Duodenal mucosa (tissue), 2 donors: ENCODE measurements around the gene ATAD3C.
A peak's percentile ranks its signal among the peaks of the same experiment; 100 is the strongest.
"Not testable (repeated sequence)": the region's sequence is repeated elsewhere in the genome, so short reads cannot be mapped to it uniquely, and the experiment has no call there.

Experiments used
- H3K27ac ChIP-seq: one replicate; pipeline ENCODE4 v1.7.0; 2013; ENCODE audit warnings: low read depth, low read length
- H3K27me3 ChIP-seq, 2 donors: one replicate each; pipeline ENCODE4 v1.7.0; 2013; ENCODE audit warnings: low read length in 2 of 2, control low read depth in 1 of 2; ENCODE audit not compliant: insufficient read depth in 2 of 2, control insufficient read depth in 1 of 2
- H3K36me3 ChIP-seq, 2 donors: one replicate each; pipeline ENCODE4 v1.7.0; 2013; ENCODE audit warnings: low read length in 2 of 2, control low read depth in 1 of 2; ENCODE audit not compliant: insufficient read depth in 2 of 2, control insufficient read depth in 1 of 2
- H3K4me1 ChIP-seq, 2 donors: one replicate each; pipeline ENCODE4 v1.7.0; 2013; ENCODE audit warnings: low read length in 2 of 2, control low read depth in 1 of 2; ENCODE audit not compliant: insufficient read depth in 2 of 2, control insufficient read depth in 1 of 2
- H3K4me3 ChIP-seq, 2 donors: one replicate each; pipeline ENCODE4 v1.7.0; 2013; ENCODE audit warnings: low read length in 2 of 2, low read depth in 1 of 2
- H3K9ac ChIP-seq, 2 donors: one replicate each; pipeline ENCODE4 v1.7.0; 2013; ENCODE audit warnings: low read length in 2 of 2, low read depth in 1 of 2
- H3K9me3 ChIP-seq, 2 donors: one replicate each; pipeline ENCODE4 v1.7.0; 2013; ENCODE audit warnings: low read length in 2 of 2, control low read depth in 1 of 2; ENCODE audit not compliant: control insufficient read depth in 1 of 2

Gene ATAD3C

DNA sequence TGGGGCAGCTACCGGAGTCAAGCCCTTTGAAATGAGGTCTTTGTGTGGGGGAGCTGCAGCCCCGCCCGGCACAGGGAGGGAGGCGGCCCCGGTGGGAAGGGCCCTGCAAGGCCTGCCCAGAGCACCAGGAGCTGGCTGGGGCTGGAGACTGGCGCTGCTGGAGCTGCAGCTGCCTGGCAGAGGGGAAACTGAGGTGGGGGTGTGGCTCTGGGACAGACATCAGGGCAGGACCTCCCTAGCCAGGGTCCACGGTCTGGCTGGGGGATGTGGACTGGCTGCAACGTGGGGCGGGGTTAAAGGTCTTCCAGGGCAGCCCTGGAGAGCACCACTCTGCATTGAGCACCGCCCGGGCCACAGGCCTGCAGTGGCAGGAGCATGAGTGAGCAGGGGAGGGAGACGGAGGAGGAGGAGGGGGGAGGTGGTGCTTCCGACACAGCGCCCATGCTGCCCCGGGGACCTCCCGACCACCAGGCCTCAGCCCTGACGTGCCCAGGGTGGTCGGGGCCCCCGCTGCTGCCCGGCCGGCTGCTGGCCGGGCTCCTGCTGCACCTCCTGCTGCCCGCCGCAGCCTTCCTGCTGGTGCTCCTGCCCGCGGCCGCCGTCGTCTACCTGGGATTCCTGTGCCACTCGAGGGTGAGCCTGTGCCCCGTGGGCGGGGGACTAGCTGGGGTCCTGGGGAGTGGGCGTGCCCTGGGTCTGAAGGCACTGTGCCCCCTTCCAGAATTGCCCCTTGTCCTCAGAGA lies 23.6 kb upstream of the ATAD3C start:
- Histone ChIP-seq H3K36me3 (no peaks in the 10 kb centered on the region), H3K27ac (no peak overlapping the region), H3K27me3 (peaks cover 5% of the 10 kb centered on the region in 2 donors)

DNA sequence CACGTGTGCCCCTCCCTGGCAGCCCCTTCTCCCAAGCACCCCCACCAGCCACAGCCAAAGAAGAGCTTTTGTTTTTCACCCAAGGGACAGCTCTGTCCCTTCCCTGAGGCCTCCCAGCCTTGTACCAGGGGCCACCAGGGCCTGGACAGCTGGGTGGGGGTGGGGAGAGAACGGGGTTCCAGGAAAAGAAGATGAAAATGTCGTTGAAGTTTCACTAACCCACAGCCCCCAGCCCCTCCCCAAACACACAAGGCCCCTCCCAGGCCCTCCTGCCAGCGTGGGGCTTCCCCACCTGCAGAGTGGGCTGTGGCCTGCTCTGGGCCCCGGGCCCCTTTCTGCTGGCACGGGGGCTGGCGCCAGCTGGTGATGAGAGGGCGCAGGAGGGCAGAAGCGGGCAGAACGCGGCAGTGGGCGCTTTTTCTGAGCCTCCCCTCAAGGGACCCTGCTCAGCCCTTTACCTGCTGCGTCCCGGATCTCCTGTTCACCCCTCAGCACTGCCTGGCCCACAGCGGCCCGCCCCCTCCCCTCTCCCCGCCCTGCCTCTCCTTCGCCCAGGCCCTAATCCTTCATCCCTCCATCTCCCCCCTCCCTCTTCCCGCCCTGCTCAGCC lies 22.9 kb upstream of the ATAD3C start:
- H3K9ac ChIP-seq = no peak overlapping the region
- peaks cover 2 to 3% of the 10 kb centered on the region in 2 donors for H3K4me1 ChIP-seq
- no peak overlapping the region for H3K4me3 ChIP-seq
- H3K27me3 ChIP-seq = peaks cover 5% of the 10 kb centered on the region in 2 donors
- H3K36me3 ChIP-seq = no peaks in the 10 kb centered on the region
- H3K27ac ChIP-seq = no peak overlapping the region
- no peaks in the 10 kb centered on the region for H3K9me3 ChIP-seq

More for the DNA sequence above, 23.6 kb upstream of the ATAD3C start:
- no peaks in the 10 kb centered on the region for H3K4me1 ChIP-seq
- no peak overlapping the region for H3K9ac ChIP-seq
- H3K9me3 ChIP-seq = no peaks in the 10 kb centered on the region
- no peak overlapping the region for H3K4me3 ChIP-seq

DNA sequence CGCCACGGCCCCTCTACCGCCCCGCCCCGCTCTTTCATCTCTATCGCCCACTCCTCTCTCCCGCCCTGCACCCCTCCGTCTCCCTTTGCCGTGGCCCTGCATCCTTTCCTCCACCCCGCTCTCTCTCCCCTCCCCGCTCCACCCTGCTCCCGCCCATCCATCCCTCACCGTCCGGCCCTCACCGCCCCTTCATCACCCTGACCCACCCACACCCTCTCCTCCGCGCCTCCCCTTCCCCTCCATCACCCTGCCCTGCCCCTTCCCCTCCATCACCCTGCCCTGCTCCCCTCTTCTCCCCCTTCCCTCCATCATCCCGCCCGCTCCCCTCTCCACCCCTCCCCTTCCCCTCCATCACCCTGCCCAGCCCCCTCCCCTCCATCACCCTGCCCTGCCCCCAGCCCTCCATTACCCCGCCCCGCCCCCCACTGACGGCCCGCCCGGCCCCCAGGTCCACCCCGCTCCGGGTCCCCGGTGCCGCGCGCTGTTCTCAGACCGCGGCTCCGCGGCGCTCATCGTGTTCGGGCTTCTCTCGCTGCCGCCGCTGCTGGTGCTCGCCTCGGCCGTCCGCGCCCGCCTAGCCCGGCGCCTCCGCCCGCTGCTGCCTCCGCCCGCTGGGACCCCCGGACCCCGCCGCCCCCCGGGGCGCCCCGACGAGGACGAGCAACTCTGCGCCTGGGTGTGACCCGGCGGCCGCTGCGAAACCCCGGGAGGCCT lies 22.2 kb upstream of the ATAD3C start:
- Histone ChIP-seq H3K27me3 (peaks cover 3 to 5% of the 10 kb centered on the region in 2 donors), H3K9ac (no peak overlapping the region), H3K27ac (no peak overlapping the region)

DNA sequence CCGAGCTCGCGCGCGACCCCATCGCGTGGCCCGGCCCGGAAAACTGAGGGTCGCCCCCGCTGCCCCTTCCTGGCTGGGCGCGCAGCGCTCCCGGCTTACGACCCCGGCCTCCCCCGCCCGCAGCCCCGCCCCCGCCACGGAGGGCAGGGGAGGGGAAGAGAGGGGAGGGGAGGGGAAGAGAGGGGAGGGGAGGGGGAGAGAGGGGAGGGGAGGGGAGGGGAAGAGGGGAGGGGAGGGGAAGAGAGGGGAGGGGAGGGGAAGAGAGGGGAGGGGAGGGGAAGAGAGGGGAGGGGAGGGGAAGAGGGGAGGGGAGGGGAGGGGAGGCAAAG lies 21.7 kb upstream of the ATAD3C start:
- Histone ChIP-seq H3K4me3 (no peak overlapping the region), H3K4me1 (peaks cover 12 to 14% of the 10 kb centered on the region in 2 donors), H3K9me3 (no peaks in the 10 kb centered on the region), H3K36me3 (no peaks in the 10 kb centered on the region), H3K9ac (no peak overlapping the region), H3K27ac (no peak overlapping the region), H3K27me3 (peaks cover 3 to 5% of the 10 kb centered on the region in 2 donors)

More for the DNA sequence above, 22.2 kb upstream of the ATAD3C start:
- no peak overlapping the region for H3K4me3 ChIP-seq
- no peaks in the 10 kb centered on the region for H3K9me3 ChIP-seq
- H3K4me1 ChIP-seq = peaks cover 7 to 9% of the 10 kb centered on the region in 2 donors
- H3K36me3 ChIP-seq = no peaks in the 10 kb centered on the region

DNA sequence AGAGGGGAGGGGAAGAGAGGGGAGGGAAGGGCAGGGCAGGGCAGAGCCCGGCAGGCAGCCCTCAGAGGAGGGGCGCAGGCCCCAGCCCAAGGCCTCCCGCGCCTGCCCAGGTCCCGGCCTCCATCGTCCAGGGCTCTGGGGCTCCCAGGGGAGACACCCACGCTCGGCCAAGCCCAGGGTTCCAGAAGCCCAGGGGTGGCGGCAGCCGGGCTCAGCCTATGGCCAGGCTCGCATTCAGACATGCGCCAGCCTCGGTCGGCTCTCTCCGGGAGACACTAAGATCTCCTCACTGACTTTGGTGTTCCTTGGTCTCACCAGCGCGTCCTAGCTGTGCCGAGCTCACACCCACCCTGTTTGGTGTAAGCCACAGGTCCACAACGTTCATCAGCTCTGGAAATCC lies 21.3 kb upstream of the ATAD3C start:
- no peak overlapping the region for H3K9ac ChIP-seq
- peaks cover 14 to 16% of the 10 kb centered on the region in 2 donors for H3K4me1 ChIP-seq
- H3K9me3 ChIP-seq = no peaks in the 10 kb centered on the region

DNA sequence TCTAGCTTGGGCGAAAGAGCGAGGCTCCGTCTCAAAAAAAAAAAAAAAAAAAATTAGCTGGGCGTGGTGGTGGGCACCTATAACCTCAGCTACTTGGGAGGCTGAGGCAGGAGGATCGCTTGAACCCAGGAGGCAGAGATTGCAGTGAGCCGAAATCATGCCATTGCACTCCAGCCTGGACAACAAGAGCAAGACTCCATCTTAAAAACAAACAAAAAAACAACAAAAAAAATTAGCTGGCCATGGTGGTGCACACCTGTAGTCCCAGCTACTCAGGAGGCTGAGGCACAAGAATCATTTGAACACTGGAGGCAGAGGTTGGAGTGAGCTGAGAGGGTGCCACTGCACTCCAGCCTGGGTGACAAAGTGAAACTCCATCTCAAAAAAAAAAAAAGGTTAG lies 20.5 kb upstream of the ATAD3C start:
- H3K9me3 ChIP-seq, H3K9ac ChIP-seq, H3K27ac ChIP-seq, H3K36me3 ChIP-seq, H3K4me3 ChIP-seq, H3K27me3 ChIP-seq: not testable (repeated sequence)
- H3K4me1 ChIP-seq = peaks cover 21 to 24% of the 10 kb centered on the region in 2 donors

More for the DNA sequence above, 21.3 kb upstream of the ATAD3C start:
- Histone ChIP-seq H3K36me3 (no peaks in the 10 kb centered on the region), H3K4me3 (no peak overlapping the region), H3K27me3 (peaks cover 3 to 5% of the 10 kb centered on the region in 2 donors), H3K27ac (no peak overlapping the region)

DNA sequence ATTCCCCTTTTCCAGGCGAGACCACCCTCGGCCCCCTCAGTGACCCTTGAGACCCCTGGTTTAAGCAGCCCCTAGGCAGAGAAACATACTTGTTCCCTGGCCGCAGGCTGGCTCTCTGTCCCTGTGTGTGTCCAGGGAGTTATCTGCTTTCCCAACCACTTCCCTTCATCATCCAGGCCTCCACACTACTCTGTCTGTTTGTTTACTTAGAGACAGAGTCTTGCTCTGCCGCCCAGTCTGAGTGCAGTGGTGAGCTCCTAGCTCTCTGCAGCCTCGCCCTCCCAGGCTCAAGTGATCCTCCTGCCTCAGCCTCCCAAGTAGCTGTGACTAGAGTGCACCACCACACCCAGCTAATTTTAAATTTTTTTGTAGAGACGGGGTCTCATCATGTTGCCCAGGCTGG lies 19.8 kb upstream of the ATAD3C start:
- H3K36me3 ChIP-seq = no peaks in the 10 kb centered on the region
- H3K4me3 ChIP-seq = no peak overlapping the region
- H3K27me3 ChIP-seq = peaks cover 3 to 5% of the 10 kb centered on the region in 2 donors
- H3K4me1 ChIP-seq = peaks cover 24 to 30% of the 10 kb centered on the region in 2 donors
- H3K27ac ChIP-seq = peak overlapping the region; percentile 61
- no peaks in the 10 kb centered on the region for H3K9me3 ChIP-seq
- no peak overlapping the region for H3K9ac ChIP-seq

DNA sequence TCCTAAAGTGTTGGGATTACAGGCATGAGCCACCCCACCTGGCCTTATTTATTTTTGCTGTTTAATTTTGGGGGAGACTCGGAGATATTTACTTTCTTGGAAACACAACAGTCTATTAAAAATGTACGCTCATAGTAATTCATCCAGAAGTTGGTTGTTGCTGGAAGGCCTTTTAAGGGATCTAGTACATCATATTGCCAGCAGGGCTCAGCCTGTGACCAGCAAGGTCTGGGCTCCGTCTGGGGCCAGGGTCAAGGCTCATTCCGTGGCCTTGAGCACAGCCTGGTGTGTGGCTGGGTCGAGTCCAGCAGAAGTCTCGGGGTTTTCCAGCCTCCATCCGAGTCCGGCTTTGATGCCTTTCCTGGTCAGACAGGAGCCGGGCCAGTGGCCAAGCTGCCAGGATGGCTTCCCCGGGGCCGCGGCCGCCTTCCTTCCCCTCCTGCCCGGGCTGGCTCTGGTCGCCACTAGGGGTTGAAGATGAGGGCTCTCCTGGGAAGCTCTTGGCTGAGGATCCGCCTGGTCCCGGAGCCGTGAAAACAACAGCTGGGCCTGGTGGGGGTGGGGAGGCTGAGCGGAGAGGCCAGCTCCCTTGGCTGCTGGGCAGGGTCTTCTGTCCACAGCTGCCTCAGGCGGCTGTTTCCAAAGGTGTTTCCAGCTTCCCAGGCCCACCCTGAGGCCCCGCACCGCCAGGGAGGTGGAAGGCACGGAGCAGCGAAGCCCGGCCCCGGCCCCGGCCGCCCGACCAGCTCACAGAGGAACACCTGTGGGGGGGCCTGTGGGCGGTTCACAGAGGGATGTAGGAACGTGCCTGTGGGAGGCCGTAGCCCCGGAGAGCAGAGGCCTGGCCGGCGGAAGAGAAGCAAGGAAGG lies 19.1 kb upstream of the ATAD3C start:
- no peak overlapping the region for H3K4me3 ChIP-seq
- peak overlapping the region; percentile 61 for H3K27ac ChIP-seq
- no peaks in the 10 kb centered on the region for H3K36me3 ChIP-seq
- H3K9ac ChIP-seq = no peak overlapping the region
- peaks cover 30 to 37% of the 10 kb centered on the region in 2 donors for H3K4me1 ChIP-seq
- no peaks in the 10 kb centered on the region for H3K9me3 ChIP-seq
- H3K27me3 ChIP-seq = peaks cover 3 to 5% of the 10 kb centered on the region in 2 donors

DNA sequence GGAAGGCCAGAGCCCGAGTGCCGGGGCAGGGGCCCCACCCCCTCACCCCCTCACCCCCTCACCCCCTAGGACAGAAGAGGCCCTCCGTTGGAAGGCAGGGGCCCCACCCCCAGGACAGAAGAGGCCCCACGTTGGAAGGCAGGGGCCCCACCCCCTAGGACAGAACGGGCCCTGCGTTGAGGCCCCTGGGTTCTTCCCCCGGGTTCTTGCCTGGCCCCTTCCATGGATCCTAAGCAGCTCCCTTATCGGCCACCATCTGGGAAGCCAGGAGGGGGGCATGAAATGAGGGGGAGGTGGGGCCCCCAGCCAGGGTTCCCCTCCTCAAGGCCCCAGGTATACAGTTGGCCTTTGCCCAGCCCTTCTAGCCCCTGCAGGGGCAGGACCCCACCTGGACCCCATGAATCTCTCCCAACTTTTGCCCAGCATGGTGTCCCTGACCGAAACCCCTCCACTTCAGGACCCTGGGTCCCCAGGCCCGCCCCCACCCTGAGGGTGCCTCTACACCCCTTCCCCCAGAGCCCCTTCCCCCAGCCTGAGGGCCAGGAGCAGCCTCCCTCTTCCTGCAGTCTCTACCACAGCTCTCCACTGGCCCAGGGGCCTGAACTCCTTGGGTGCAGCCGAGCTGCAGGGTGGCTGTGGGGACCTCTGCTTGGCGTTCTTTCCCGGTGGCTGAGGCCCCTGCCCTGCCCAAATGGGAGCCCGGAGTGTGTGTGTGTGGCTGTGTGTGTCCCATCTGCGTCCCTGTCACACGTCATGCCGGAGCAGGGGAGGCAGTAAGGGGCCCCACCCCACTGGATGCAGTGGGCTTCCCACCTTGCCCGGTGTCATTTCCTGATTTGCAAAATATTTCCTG lies 18.3 kb upstream of the ATAD3C start:
- peak overlapping the region; percentile 32 for H3K27ac ChIP-seq
- H3K9me3 ChIP-seq = no peaks in the 10 kb centered on the region
- H3K9ac ChIP-seq = no peak overlapping the region
- peaks cover 33 to 41% of the 10 kb centered on the region in 2 donors for H3K4me1 ChIP-seq
- H3K36me3 ChIP-seq = no peaks in the 10 kb centered on the region
- H3K4me3 ChIP-seq = no peak overlapping the region
- H3K27me3 ChIP-seq = peaks cover 6% of the 10 kb centered on the region in 2 donors
